CD4-positive, alpha-beta T cell treated with Interferon gamma for 1 hour (primary cell): ENCODE data around the gene TRIM3.
A peak's percentile ranks its signal among the peaks of the same experiment; 100 is the strongest.
"Not testable (repeated sequence)": the region's sequence is repeated elsewhere in the genome, so short reads cannot be mapped to it uniquely, and the experiment has no call there.

Experiments used
- DNase-seq: peaks from one replicate; pipeline ENCODE4 v3.0.0-alpha.2; 2020

TRIM3 gene

GRCh38 chr11:6473451-6474412 lies at the start of gene TRIM3:
Gene TRIM3, minus strand, starts transcription at chr11:6473941. Its CDS starts 8,246 bp downstream, at chr11:6465695.
- DNase-seq: peak; percentile 81

- DNase-seq: no peak
Measured at GRCh38 chr11:6523253-6523652, 49.5 kb upstream of the TRIM3 start.

- not testable (repeated sequence) for DNase-seq
Measured at GRCh38 chr11:6521946-6522345, 48.2 kb upstream of the TRIM3 start.

- DNase-seq: no peak
Measured at GRCh38 chr11:6520265-6520664, 46.5 kb upstream of the TRIM3 start.

- DNase-seq: no peak
Measured at GRCh38 chr11:6516865-6517264, 43.1 kb upstream of the TRIM3 start.

- DNase-seq: no peak
Measured at GRCh38 chr11:6505577-6506240, 32.0 kb upstream of the TRIM3 start.

- no peak for DNase-seq
Measured at GRCh38 chr11:6504166-6504565, 30.4 kb upstream of the TRIM3 start.

GRCh38 chr11:6502382-6502781 lies 28.6 kb upstream of the TRIM3 start:
- DNase-seq: no peak

- DNase-seq: no peak
Measured at GRCh38 chr11:6498544-6498943, 24.8 kb upstream of the TRIM3 start.

GRCh38 chr11:6498121-6498520 lies 24.4 kb upstream of the TRIM3 start:
- DNase-seq: no peak

GRCh38 chr11:6497069-6497839 lies 23.5 kb upstream of the TRIM3 start, which contains the start of gene DNHD1:
Gene DNHD1, plus strand, starts transcription at chr11:6497280. Its CDS starts 936 bp downstream, at chr11:6498216.
- DNase-seq: no peak

- DNase-seq: no peak
Measured at GRCh38 chr11:6489306-6489705, 15.6 kb upstream of the TRIM3 start.

GRCh38 chr11:6488821-6489220 lies 15.1 kb upstream of the TRIM3 start:
- DNase-seq: no peak

GRCh38 chr11:6488342-6488741 lies 14.6 kb upstream of the TRIM3 start:
- DNase-seq: no peak

GRCh38 chr11:6486938-6487337 lies 13.2 kb upstream of the TRIM3 start:
- DNase-seq: no peak

GRCh38 chr11:6486256-6486655 lies 12.5 kb upstream of the TRIM3 start:
- DNase-seq: no peak

GRCh38 chr11:6485661-6486060 lies 11.9 kb upstream of the TRIM3 start:
- no peak for DNase-seq

- DNase-seq: no peak
Measured at GRCh38 chr11:6483015-6483414, 9.3 kb upstream of the TRIM3 start.

GRCh38 chr11:6482441-6482840 lies 8.7 kb upstream of the TRIM3 start:
- DNase-seq: no peak

GRCh38 chr11:6481924-6482275 lies 8.2 kb upstream of the TRIM3 start:
- DNase-seq: no peak

GRCh38 chr11:6481012-6481923 lies 7.5 kb upstream of the TRIM3 start, which contains the start of the genes ARFIP2 and TIMM10B:
Gene ARFIP2, minus strand, starts transcription at chr11:6481331. Its CDS starts 910 bp downstream, at chr11:6480421.
Gene TIMM10B, plus strand, starts transcription at chr11:6481501. Its CDS starts 16 bp downstream, at chr11:6481517.
- peak; percentile 98 for DNase-seq
